ENCODE measurements around the gene GRIK3. TPM values are rescaled to one million over a fixed set of nuclear protein-coding genes. Genes with fewer than 3 reads are reported as not detected.

GRIK3 gene
- polyA plus RNA-seq, 2 of the 4 experiments (the other 2 are of a cell fraction): not detected

- Histone ChIP-seq H3K9me3 (no peaks in the 10 kb centered on the region), H3K4me2 (no peak overlapping the region), H3K4me1 (no peaks in the 10 kb centered on the region), H3K4me3 (no peak overlapping the region), H3K27ac (no peak overlapping the region)
- no peak for ATAC-seq
- TF ChIP-seq, protein P1, sequence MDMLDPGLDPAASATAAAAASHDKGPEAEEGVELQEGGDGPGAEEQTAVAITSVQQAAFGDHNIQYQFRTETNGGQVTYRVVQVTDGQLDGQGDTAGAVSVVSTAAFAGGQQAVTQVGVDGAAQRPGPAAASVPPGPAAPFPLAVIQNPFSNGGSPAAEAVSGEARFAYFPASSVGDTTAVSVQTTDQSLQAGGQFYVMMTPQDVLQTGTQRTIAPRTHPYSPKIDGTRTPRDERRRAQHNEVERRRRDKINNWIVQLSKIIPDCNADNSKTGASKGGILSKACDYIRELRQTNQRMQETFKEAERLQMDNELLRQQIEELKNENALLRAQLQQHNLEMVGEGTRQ (IDR thresholded peaks at IDR 0.05): no peak
- TF ChIP-seq FOSL2 (IDR thresholded peaks at IDR 0.05) (no peak), FOSL2 (CRISPR knock-in tag; IDR thresholded peaks at IDR 0.05) (no peak), NPAS2 (CRISPR knock-in tag; IDR thresholded peaks at IDR 0.05; ENCODE audit: borderline replicate concordance) (no peak), EHMT2 (IDR thresholded peaks at IDR 0.05; ENCODE audit: low read depth) (no peak)
- no peak for FAIRE-seq
- WGBS (ENCODE audit: missing lambda C conversion rate): 3% methylated on average over 7 of the region's 7 CpGs
- DNase-seq (ENCODE audit: low read depth in 1 of 2, low spot score in 1 of 2): no peak
- POLR2A ChIA-PET: no interaction called here
- CTCF ChIA-PET: interaction anchor here (0.5 kb wide), 1 partner anchor 107 kb away, joined by 3 read pairs; no protein-coding TSS in a partner anchor
Observed at GRCh38 chr1:36912365-36912865, 121.9 kb downstream of the GRIK3 start.

- DNase-seq (ENCODE audit: low read depth in 1 of 2, low spot score in 1 of 2) (no peak), ATAC-seq (no peak), FAIRE-seq (no peak)
- Histone ChIP-seq H3K4me1 (no peaks in the 10 kb centered on the region), H3K4me3 (no peak overlapping the region), H3K27ac (no peak overlapping the region), H3K4me2 (no peak overlapping the region), H3K9me3 (no peaks in the 10 kb centered on the region)
- POLR2A ChIA-PET: no interaction called here
- 25% methylated on average over 16 of the region's 21 CpGs for WGBS (ENCODE audit: missing lambda C conversion rate)
- TF ChIP-seq KDM1A (IDR thresholded peaks at IDR 0.05; ENCODE audit: low read depth) (no peak), FOSB (CRISPR knock-in tag; IDR thresholded peaks at IDR 0.05) (no peak), JUNB (IDR thresholded peaks at IDR 0.05) (no peak), MYC (IDR thresholded peaks at IDR 0.05; ENCODE audit: borderline replicate concordance, low read length) (no peak), CHD2 (IDR thresholded peaks at IDR 0.05; ENCODE audit: low read length, partially characterized antibody) (no peak), NPAS2 (CRISPR knock-in tag; IDR thresholded peaks at IDR 0.05; ENCODE audit: borderline replicate concordance) (no peak), FOXS1 (CRISPR knock-in tag; IDR thresholded peaks at IDR 0.05) (no peak), CHD4 (IDR thresholded peaks at IDR 0.05; ENCODE audit: borderline replicate concordance) (no peak), FOSL2 (IDR thresholded peaks at IDR 0.05) (no peak), FOSL2 (CRISPR knock-in tag; IDR thresholded peaks at IDR 0.05) (no peak), ZFP36 (IDR thresholded peaks at IDR 0.05; ENCODE audit: borderline replicate concordance, partially characterized antibody) (no peak), KDM5A (IDR thresholded peaks at IDR 0.05) (no peak)
- TF ChIP-seq, protein P2, sequence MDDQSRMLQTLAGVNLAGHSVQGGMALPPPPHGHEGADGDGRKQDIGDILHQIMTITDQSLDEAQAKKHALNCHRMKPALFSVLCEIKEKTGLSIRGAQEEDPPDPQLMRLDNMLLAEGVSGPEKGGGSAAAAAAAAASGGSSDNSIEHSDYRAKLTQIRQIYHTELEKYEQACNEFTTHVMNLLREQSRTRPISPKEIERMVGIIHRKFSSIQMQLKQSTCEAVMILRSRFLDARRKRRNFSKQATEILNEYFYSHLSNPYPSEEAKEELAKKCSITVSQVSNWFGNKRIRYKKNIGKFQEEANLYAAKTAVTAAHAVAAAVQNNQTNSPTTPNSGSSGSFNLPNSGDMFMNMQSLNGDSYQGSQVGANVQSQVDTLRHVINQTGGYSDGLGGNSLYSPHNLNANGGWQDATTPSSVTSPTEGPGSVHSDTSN (IDR thresholded peaks at IDR 0.05): no peak
- CTCF ChIA-PET: interaction anchor here (0.5 kb wide), 1 partner anchor 106 kb away, joined by 3 read pairs; no protein-coding TSS in a partner anchor
Observed at GRCh38 chr1:36911561-36912364, 122.6 kb downstream of the GRIK3 start.

DNA sequence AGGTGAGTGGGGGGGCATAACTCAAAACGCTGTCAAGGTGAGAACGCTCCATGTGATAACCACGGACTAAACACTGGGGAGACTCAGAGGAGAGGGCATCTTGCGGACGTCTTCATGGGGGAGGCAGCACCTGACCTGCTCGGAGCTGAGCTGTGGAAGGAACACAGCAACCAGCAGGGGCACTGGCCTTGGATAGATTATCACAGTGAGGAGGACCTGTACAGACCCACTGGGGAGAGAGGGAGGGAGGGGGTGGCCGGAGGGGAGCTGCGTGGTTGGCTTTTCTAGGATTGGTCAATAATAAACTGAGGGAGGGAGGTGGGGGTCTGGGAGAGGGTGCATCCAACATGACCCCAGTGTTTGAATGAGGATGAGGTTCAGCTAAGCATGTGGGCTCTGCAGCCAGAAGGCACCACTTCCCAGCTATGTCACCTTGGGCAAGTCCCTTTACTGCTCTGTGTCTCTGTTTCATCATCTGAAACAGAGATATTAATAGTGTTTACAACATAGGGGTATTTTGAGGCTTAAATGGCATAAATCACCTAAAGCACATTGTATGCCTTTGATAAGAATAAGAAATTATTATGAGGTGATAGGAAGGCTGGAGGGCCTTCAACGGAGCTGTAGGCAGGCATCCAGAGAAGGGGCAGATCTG lies 123.3 kb downstream of the GRIK3 start:
- ATAC-seq (no peak), DNase-seq (ENCODE audit: low read depth in 1 of 2, low spot score in 1 of 2) (no peak), FAIRE-seq (no peak)
- no peaks in the 10 kb centered on the region for H3K4me1 ChIP-seq
- ChIA-PET POLR2A (no interaction called here), CTCF (no interaction called here)
- TF ChIP-seq, protein P3, sequence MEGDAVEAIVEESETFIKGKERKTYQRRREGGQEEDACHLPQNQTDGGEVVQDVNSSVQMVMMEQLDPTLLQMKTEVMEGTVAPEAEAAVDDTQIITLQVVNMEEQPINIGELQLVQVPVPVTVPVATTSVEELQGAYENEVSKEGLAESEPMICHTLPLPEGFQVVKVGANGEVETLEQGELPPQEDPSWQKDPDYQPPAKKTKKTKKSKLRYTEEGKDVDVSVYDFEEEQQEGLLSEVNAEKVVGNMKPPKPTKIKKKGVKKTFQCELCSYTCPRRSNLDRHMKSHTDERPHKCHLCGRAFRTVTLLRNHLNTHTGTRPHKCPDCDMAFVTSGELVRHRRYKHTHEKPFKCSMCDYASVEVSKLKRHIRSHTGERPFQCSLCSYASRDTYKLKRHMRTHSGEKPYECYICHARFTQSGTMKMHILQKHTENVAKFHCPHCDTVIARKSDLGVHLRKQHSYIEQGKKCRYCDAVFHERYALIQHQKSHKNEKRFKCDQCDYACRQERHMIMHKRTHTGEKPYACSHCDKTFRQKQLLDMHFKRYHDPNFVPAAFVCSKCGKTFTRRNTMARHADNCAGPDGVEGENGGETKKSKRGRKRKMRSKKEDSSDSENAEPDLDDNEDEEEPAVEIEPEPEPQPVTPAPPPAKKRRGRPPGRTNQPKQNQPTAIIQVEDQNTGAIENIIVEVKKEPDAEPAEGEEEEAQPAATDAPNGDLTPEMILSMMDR (IDR thresholded peaks at IDR 0.05): no peak
- no peak for TF ChIP-seq EP300 (IDR thresholded peaks at IDR 0.05)
- WGBS (ENCODE audit: missing lambda C conversion rate): 9% methylated on average over 8 of the region's 9 CpGs
- H3K4me2 ChIP-seq: no peak overlapping the region
- H3K9me3 ChIP-seq: no peaks in the 10 kb centered on the region
- H3K27ac ChIP-seq: no peak overlapping the region
- H3K4me3 ChIP-seq: no peak overlapping the region
